ENCODE data around the gene HES1.

HES1 gene

DNA sequence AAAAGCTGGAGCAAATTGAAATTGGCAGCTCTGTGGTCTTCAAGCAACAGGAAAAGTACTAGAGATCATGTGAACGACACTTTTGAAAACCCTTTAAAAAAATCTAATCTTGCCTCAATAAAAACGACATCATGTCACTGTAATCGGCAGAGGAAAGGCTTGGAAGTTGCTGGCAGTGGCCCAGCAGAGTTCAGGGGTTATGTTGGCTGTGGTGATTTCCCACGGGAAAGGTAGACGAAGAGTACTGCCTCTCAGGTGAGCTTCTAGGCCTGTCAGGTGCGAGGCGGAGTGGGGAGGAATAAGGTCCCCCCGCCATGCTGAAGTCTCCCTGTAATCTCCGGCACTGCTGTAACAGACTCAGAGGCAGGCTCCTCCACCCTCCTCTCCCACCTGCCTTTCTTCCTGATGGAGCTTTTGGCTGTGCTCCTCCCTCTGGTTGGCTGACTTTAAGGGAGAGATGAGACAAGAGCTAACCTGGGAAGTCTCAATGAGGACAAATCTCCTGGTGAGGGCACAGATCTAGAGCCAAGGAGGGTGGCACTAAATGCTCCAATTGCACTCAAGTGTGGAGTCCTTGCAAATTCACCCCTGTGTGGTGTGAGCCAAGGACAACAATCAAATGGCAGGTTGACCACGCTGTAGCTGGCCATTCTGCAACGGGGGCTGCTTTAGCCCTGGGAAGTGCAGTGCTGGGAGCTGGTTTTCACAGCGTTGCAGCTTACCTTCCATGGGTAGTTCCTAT, 18.7 kb upstream of the HES1 start:
- ChIA-PET POLR2A (no interaction called here), CTCF (no interaction called here)
- TF ChIP-seq, protein P1, sequence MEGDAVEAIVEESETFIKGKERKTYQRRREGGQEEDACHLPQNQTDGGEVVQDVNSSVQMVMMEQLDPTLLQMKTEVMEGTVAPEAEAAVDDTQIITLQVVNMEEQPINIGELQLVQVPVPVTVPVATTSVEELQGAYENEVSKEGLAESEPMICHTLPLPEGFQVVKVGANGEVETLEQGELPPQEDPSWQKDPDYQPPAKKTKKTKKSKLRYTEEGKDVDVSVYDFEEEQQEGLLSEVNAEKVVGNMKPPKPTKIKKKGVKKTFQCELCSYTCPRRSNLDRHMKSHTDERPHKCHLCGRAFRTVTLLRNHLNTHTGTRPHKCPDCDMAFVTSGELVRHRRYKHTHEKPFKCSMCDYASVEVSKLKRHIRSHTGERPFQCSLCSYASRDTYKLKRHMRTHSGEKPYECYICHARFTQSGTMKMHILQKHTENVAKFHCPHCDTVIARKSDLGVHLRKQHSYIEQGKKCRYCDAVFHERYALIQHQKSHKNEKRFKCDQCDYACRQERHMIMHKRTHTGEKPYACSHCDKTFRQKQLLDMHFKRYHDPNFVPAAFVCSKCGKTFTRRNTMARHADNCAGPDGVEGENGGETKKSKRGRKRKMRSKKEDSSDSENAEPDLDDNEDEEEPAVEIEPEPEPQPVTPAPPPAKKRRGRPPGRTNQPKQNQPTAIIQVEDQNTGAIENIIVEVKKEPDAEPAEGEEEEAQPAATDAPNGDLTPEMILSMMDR (IDR thresholded peaks at IDR 0.05; ENCODE audit: insufficient read depth, low read length, missing control alignments) = no peak
- H3K4me3 ChIP-seq (ENCODE audit: low read depth, low read length) = no peak overlapping the region
- no peak for DNase-seq (ENCODE audit: low read depth, low spot score)

DNA sequence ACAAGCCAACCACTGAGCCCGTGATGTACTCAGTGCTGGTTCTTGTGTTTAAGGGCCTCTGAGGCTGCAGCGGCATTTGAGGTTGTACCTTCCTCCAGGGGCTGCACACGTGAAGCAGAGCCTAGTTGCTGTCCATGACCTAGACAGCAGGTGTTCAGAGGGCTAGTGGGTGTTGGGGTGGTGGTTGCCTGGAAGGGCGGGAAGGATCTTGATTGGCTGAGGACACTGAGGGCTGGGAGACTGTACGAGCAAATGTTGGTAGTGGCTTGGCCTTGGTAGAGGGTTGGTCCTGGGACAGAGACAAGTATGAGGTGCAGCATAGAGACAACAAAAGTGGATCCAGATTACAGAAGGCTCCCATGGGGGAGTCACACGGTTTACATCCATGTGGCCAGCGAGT, 17.0 kb upstream of the HES1 start:
- TF ChIP-seq, protein P1 (IDR thresholded peaks at IDR 0.05; ENCODE audit: insufficient read depth, low read length, missing control alignments) = no peak
- H3K4me3 ChIP-seq (ENCODE audit: low read depth, low read length) = no peak overlapping the region
- CTCF ChIA-PET = no interaction called here
- DNase-seq (ENCODE audit: low read depth, low spot score) = no peak
- POLR2A ChIA-PET = no interaction called here

DNA sequence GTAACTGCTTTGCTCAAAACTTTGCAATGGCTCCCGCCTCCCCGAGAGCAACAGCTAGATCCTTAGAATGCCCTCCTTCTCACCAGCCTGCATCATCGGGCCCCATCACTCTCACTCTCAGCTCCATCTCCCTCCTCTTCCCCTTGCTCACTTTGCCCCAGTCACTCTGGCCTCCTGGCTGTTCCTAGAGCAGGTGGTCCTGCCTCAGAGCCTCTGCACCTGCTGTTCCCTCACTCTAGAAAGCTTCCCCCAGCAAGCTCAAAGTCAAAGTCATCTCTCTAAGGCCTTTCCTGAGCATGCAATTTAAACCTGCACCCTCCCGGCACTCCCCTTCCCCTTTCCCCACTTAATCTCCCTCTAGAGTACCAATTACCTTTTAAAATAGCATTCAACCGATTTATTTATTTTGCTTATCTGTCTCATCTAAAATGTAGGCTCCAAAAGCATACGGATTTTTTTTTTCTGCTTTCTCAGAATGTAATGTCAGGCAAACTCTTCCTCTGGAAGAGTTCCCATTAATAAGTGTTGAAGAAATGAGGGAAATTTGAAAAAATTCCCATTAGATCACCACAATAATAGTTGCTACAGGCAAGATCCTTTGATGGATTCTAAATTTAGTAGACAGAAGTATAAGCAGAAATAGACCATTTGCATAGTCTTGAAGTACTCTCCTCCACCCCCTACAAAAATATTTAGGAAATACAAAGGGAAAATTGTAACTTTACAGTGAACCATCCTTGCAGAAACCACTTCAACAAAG, 15.9 kb upstream of the HES1 start:
- POLR2A ChIA-PET = no interaction called here
- CTCF ChIA-PET = no interaction called here

DNA sequence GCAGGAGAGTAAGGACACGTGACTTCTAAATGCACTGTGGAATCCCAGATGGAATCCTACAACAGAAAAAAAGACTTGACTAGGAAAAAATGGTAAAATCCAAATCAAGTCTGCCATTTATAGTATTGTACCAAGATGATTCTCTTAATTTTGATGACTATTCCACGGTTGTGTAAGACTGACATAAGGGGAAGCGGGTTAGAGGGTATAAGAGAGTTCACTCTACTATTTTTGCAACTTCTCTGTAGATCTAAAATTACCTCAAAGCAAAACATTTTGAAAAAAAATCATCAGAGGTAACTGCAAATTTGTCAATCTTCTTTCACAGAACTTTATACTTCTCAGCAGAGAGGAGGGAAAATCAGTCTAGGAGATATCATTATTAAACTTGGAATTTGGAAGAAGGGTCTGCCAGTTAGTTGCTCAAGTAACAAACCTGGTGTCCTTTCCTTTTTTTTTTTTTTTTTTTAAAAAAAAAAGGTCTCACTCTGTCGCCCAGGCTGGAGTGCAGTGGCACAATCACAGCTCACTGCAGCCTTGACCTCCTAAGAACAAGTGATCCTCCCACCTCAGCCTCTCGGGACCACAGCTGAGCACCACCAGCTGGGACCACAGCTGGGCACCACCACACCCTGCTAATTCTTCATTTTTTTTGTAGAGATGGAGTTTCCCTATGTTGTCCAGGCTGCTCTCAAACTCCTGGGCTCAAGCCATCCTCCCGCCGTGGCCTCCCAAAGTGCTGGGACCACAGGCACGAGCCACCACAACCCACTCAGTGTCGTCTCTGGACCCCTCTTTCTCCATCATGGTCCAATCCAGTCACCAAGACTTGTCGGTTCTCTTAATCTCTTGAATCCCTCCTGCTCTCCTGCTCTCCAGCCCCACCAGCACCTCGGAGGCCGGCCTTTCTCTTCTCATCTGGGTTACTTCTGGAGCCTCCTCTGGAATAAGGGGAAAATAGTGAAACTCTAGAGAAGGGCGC, 14.9 kb upstream of the HES1 start:
- no peak for DNase-seq (ENCODE audit: low read depth, low spot score)
- TF ChIP-seq, protein P1 (IDR thresholded peaks at IDR 0.05; ENCODE audit: insufficient read depth, low read length, missing control alignments) = no peak
- POLR2A ChIA-PET = no interaction called here
- H3K4me3 ChIP-seq (ENCODE audit: low read depth, low read length) = no peak overlapping the region
- CTCF ChIA-PET = no interaction called here

More for the DNA sequence above, 15.9 kb upstream of the HES1 start:
- H3K4me3 ChIP-seq (ENCODE audit: low read depth, low read length) = no peak overlapping the region
- TF ChIP-seq, protein P1 (IDR thresholded peaks at IDR 0.05; ENCODE audit: insufficient read depth, low read length, missing control alignments) = no peak
- no peak for DNase-seq (ENCODE audit: low read depth, low spot score)

DNA sequence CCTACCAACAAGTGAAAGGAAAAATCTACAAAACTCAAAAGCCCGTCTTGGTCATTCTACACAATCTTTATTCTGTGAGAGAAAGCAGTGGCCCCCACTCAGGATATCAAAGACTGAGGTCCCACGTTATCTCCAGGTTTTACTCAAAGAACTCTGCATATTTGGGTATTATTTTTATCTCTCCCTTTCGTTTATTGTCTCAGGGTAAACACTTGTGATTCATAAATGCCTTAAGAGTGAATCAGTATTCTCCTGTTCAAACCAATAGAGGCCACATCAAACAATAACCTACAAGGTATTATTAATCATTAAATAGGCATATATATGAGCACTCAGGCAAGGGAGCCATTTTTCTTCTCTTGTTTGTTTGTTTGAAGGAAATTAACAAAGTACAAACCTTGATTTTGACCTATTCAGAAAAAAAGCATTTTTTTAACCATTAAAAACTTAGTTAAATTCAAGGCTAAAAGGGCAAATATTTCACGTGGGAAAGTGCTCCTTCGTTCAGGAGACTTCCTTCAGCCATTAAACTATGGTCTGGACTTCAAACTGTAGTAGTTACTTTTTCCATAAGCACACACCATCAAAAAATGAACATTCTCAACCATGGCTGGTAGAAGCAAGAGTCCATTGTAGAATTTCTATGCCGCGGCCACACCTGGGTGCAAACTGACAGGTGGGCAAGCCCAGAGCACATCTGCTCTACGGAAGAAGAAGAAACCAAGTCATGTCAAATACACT, 13.9 kb upstream of the HES1 start:
- ChIA-PET POLR2A (no interaction called here), CTCF (no interaction called here)
- no peak overlapping the region for H3K4me3 ChIP-seq (ENCODE audit: low read depth, low read length)
- TF ChIP-seq, protein P1 (IDR thresholded peaks at IDR 0.05; ENCODE audit: insufficient read depth, low read length, missing control alignments) = no peak
- no peak for DNase-seq (ENCODE audit: low read depth, low spot score)

All from AG04449 (cell line).